ENCODE results near the gene MPPED1. TPM values are rescaled to one million over a fixed set of nuclear protein-coding genes. Genes with fewer than 3 reads are reported as not detected.

Gene MPPED1
- total and polyA plus RNA-seq, 2 donors (not counting 1 experiment from before 2014, with no cell fraction given): 0.13 TPM; not detected in 1

DNA sequence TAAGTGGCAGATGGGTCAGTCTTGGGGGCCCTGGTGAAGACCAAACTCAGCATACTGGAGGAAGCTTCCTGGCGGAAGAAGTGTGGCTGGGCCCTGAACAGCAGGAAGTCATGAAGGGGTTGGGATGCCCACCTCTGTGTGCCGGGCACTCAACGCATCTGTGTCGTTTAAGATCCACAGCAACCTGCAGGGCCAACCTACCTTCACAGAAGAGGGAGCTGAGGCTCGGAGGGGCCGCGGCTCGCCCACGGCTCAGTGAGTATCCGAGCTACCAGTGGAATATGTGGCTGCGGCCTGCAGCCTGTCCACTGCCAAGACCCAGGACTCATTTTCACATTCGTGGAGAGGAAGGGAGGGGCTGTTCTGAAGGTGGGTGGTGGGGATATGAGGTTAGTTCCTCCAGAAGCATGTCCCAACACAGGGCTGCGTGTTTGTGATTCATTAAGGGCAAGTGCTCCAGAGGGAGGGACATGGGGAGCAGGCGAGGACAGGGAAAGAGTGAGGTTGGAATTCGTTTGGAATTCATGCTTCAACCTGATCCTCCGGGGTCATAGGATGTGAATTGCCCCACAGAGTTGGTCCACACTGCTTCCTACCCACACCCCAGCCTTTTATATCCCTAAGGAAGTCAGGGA, 99.6 kb downstream of the MPPED1 start:
- DNase-seq: no peak
- WGBS (ENCODE audit: insufficient coverage): 93% methylated on average over 10 of the region's 16 CpGs
- Histone ChIP-seq H3K36me3 (replicated peaks in 1 of 2; ENCODE audit: control extremely low read depth in 1 of 2, control insufficient read depth in 1 of 2, extremely low read depth in 1 of 2, insufficient read depth in 2 of 2, low read length in 1 of 2) (no peaks in the 10 kb centered on the region), H3K79me2 (ENCODE audit: control insufficient read depth, insufficient read depth, low read length) (no peaks in the 10 kb centered on the region), H3K9ac (ENCODE audit: low read length) (no peak overlapping the region), H2AFZ (ENCODE audit: insufficient read depth, low read depth, low read length, poor library complexity, severe bottlenecking) (no peak overlapping the region), H3K27me3 (replicated peaks in 1 of 4; ENCODE audit: control extremely low read depth in 1 of 4, control insufficient read depth in 3 of 4, insufficient read depth in 4 of 4, low read length in 3 of 4) (no peaks in the 10 kb centered on the region), H4K20me1 (ENCODE audit: control insufficient read depth, insufficient read depth, low read length, poor library complexity, severe bottlenecking) (no peaks in the 10 kb centered on the region), H3K27ac (ENCODE audit: low read length in 2 of 2) (no peak overlapping the region), H3K4me1 (ENCODE audit: control insufficient read depth in 2 of 2, insufficient read depth in 2 of 2, low read length in 2 of 2) (no peaks in the 10 kb centered on the region), H3K4me2 (replicated peaks; ENCODE audit: low read depth, low read length, poor library complexity, severe bottlenecking) (no peak overlapping the region), H3K4me3 (ENCODE audit: control extremely low read depth in 1 of 5, extremely low read depth in 1 of 5, insufficient read depth in 1 of 5, low read depth in 2 of 5, low read length in 4 of 5) (no peak overlapping the region), H3K9me3 (ENCODE audit: control extremely low read depth in 1 of 3, control insufficient read depth in 2 of 3, insufficient read depth in 1 of 3, low read length in 2 of 3) (peaks cover 0 to 5% (median 0%) of the 10 kb centered on the region in 3 donors)
- ATAC-seq (ENCODE audit: low read depth): no peak
- ChIA-PET CTCF (no interaction called here), POLR2A (no interaction called here)
- no peaks in the 10 kb centered on the region for H3K4me1 Mint-ChIP-seq
- no peak overlapping the region for H3K4me3 Mint-ChIP-seq
- no peaks in the 10 kb centered on the region for H3K9me3 Mint-ChIP-seq (ENCODE audit: insufficient read depth)
- intact Hi-C loops (cut with micrococcal nuclease): no loop called here
- no peaks in the 10 kb centered on the region for H3K27me3 Mint-ChIP-seq
- no peak for TF ChIP-seq EZH2 (IDR thresholded peaks at IDR 0.05; ENCODE audit: borderline replicate concordance, insufficient read depth, low read depth, low read length, poor library complexity, severe bottlenecking)
- no peak for TF ChIP-seq CTCF (IDR thresholded peaks at IDR 0.05)
- H3K27ac Mint-ChIP-seq: no peak overlapping the region

- ChIA-PET POLR2A (no interaction called here), CTCF (no interaction called here)
- DNase-seq (no peak), ATAC-seq (ENCODE audit: low read depth) (no peak)
- H3K9me3 ChIP-seq (ENCODE audit: control extremely low read depth in 1 of 3, control insufficient read depth in 2 of 3, insufficient read depth in 1 of 3, low read length in 2 of 3): peaks cover 0 to 4% (median 0%) of the 10 kb centered on the region in 3 donors
- no peaks in the 10 kb centered on the region for H4K20me1 ChIP-seq (ENCODE audit: control insufficient read depth, insufficient read depth, low read length, poor library complexity, severe bottlenecking)
- no peak overlapping the region for H3K27ac Mint-ChIP-seq
- no peak overlapping the region for H3K27ac ChIP-seq (ENCODE audit: low read length in 2 of 2)
- no peaks in the 10 kb centered on the region for H3K9me3 Mint-ChIP-seq (ENCODE audit: insufficient read depth)
- no peaks in the 10 kb centered on the region for H3K27me3 Mint-ChIP-seq
- no peak overlapping the region for H2AFZ ChIP-seq (ENCODE audit: insufficient read depth, low read depth, low read length, poor library complexity, severe bottlenecking)
- no peak overlapping the region for H3K4me2 ChIP-seq (replicated peaks; ENCODE audit: low read depth, low read length, poor library complexity, severe bottlenecking)
- no peaks in the 10 kb centered on the region for H3K4me1 Mint-ChIP-seq
- intact Hi-C loops (cut with micrococcal nuclease): no loop called here
- no peak overlapping the region for H3K4me3 ChIP-seq (ENCODE audit: control extremely low read depth in 1 of 5, extremely low read depth in 1 of 5, insufficient read depth in 1 of 5, low read depth in 2 of 5, low read length in 4 of 5)
- TF ChIP-seq EZH2 (IDR thresholded peaks at IDR 0.05; ENCODE audit: borderline replicate concordance, insufficient read depth, low read depth, low read length, poor library complexity, severe bottlenecking) (no peak), CTCF (IDR thresholded peaks at IDR 0.05) (no peak)
- no peaks in the 10 kb centered on the region for H3K27me3 ChIP-seq (replicated peaks in 1 of 4; ENCODE audit: control extremely low read depth in 1 of 4, control insufficient read depth in 3 of 4, insufficient read depth in 4 of 4, low read length in 3 of 4)
- no peaks in the 10 kb centered on the region for H3K36me3 ChIP-seq (replicated peaks in 1 of 2; ENCODE audit: control extremely low read depth in 1 of 2, control insufficient read depth in 1 of 2, extremely low read depth in 1 of 2, insufficient read depth in 2 of 2, low read length in 1 of 2)
- no peaks in the 10 kb centered on the region for H3K4me1 ChIP-seq (ENCODE audit: control insufficient read depth in 2 of 2, insufficient read depth in 2 of 2, low read length in 2 of 2)
- H3K9ac ChIP-seq (ENCODE audit: low read length): no peak overlapping the region
- H3K4me3 Mint-ChIP-seq: no peak overlapping the region
- 82% methylated on average over 8 of the region's 8 CpGs for WGBS (ENCODE audit: insufficient coverage)
- no peaks in the 10 kb centered on the region for H3K79me2 ChIP-seq (ENCODE audit: control insufficient read depth, insufficient read depth, low read length)
Measured at GRCh38 chr22:43512279-43512678, 100.5 kb downstream of the MPPED1 start.

Data from B cell (primary cell).